Right atrium auricular region (tissue), 2 donors: Measurements from ENCODE around the gene NAA50. TPM values are rescaled to one million over a fixed set of nuclear protein-coding genes. Genes with fewer than 3 reads are reported as not detected.

ENCODE experiments used
- DNase-seq: peaks from one replicate; pipeline ENCODE4 v3.0.0-alpha.2; 2019; ENCODE audit warnings: low spot score
- H3K27ac ChIP-seq, 2 donors: fragments of 200-600 bp; sonication (generic); 1 replicate in 1 of 2; 2 replicates in 1 of 2; pipeline ENCODE4 v1.5.1; 2016 to 2019
- H3K27me3 ChIP-seq, 2 donors: fragments of 200-600 bp; sonication (generic); one replicate each; pipeline versions ENCODE4 v1.5.1 to v1.6.0; 2017 to 2019
- H3K36me3 ChIP-seq: fragments of 200-600 bp; sonication (generic); one replicate; pipeline ENCODE4 v1.5.1; 2016
- H3K4me1 ChIP-seq, 2 donors: fragments of 200-600 bp; sonication (generic); one replicate each; pipeline versions ENCODE4 v1.5.1 to v1.6.0; 2017 to 2019
- H3K4me3 ChIP-seq, 2 donors: fragments of 200-600 bp; sonication (generic); 1 replicate in 1 of 2; 2 replicates in 1 of 2; pipeline ENCODE4 v1.5.1; 2017 to 2019; ENCODE audit warnings: mild to moderate bottlenecking in 1 of 2, moderate library complexity in 1 of 2
- H3K9me3 ChIP-seq, 2 donors: fragments of 200-600 bp; sonication (generic); one replicate each; pipeline ENCODE4 v1.5.1; 2019
- CTCF ChIP-seq, 2 donors: fragments of 200-600 bp; sonication (generic); IDR thresholded peaks; one replicate each; pipeline ENCODE4 v1.5.1; 2019; ENCODE audit warnings: antibody characterized with exemption in 2 of 2
- total RNA-seq, 2 donors: library from RNA; depleted of rRNA; stranded (reverse); fragments of >200 nt; gene quantifications; one replicate each; pipeline ENCODE4 v1.1.0, GENCODE V29; 2016

The NAA50 gene
- total RNA-seq, 2 donors from 2014 or later, result 49.3 to 77.8 TPM

GRCh38 chr3:113736548-113737089 is 9.4 kb downstream of the NAA50 start:
- DNase-seq, result no peak
- no peak overlapping the region for H3K27ac ChIP-seq
- H3K4me3 ChIP-seq, result no peak overlapping the region
- peaks cover 0 to 17% of the 10 kb centered on the region in 2 donors for H3K4me1 ChIP-seq
- no peaks in the 10 kb centered on the region for H3K36me3 ChIP-seq
- no peaks in the 10 kb centered on the region for H3K27me3 ChIP-seq
- peak; percentile 41 to 78 for TF ChIP-seq CTCF (IDR thresholded peaks at IDR 0.05)
- H3K9me3 ChIP-seq, result no peaks in the 10 kb centered on the region

GRCh38 chr3:113731694-113732093 is 14.4 kb downstream of the NAA50 start:
- no peak for TF ChIP-seq CTCF (IDR thresholded peaks at IDR 0.05)
- Histone ChIP-seq H3K9me3 (no peaks in the 10 kb centered on the region), H3K4me3 (no peak overlapping the region), H3K36me3 (no peaks in the 10 kb centered on the region), H3K4me1 (peaks cover 0 to 8% of the 10 kb centered on the region in 2 donors), H3K27me3 (no peaks in the 10 kb centered on the region), H3K27ac (no peak overlapping the region)
- no peak for DNase-seq

GRCh38 chr3:113730550-113730949 is 15.5 kb downstream of the NAA50 start:
- Histone ChIP-seq H3K4me1 (no peaks in the 10 kb centered on the region), H3K27ac (no peak overlapping the region), H3K9me3 (no peaks in the 10 kb centered on the region), H3K36me3 (no peaks in the 10 kb centered on the region), H3K4me3 (no peak overlapping the region), H3K27me3 (no peaks in the 10 kb centered on the region)
- no peak for DNase-seq
- no peak for TF ChIP-seq CTCF (IDR thresholded peaks at IDR 0.05)

GRCh38 chr3:113728661-113729060 is 17.4 kb downstream of the NAA50 start:
- TF ChIP-seq CTCF (IDR thresholded peaks at IDR 0.05), result no peak
- no peak for DNase-seq
- no peak overlapping the region for H3K27ac ChIP-seq
- H3K36me3 ChIP-seq, result no peaks in the 10 kb centered on the region
- no peaks in the 10 kb centered on the region for H3K27me3 ChIP-seq
- H3K9me3 ChIP-seq, result no peaks in the 10 kb centered on the region
- H3K4me1 ChIP-seq, result no peaks in the 10 kb centered on the region
- H3K4me3 ChIP-seq, result no peak overlapping the region

- Histone ChIP-seq H3K36me3 (peaks cover 14% of the 10 kb centered on the region), H3K27me3 (no peaks in the 10 kb centered on the region), H3K4me3 (no peak overlapping the region), H3K4me1 (no peaks in the 10 kb centered on the region), H3K9me3 (no peaks in the 10 kb centered on the region), H3K27ac (no peak overlapping the region)
- DNase-seq, result no peak
- TF ChIP-seq CTCF (IDR thresholded peaks at IDR 0.05), result no peak
Observed at GRCh38 chr3:113721636-113722035, 24.4 kb downstream of the NAA50 start.

- H3K27me3 ChIP-seq, result no peaks in the 10 kb centered on the region
- no peak overlapping the region for H3K27ac ChIP-seq
- no peak for DNase-seq
- no peak overlapping the region for H3K4me3 ChIP-seq
- H3K4me1 ChIP-seq, result no peaks in the 10 kb centered on the region
- no peaks in the 10 kb centered on the region for H3K9me3 ChIP-seq
- peaks cover 14% of the 10 kb centered on the region for H3K36me3 ChIP-seq
- TF ChIP-seq CTCF (IDR thresholded peaks at IDR 0.05), result no peak
Observed at GRCh38 chr3:113719758-113720157, 26.3 kb downstream of the NAA50 start.
